ENCODE data around the gene PER2. TPM values are rescaled to one million over a fixed set of nuclear protein-coding genes. Genes with fewer than 3 reads are reported as not detected.

PER2 gene
- total and polyA plus RNA-seq, 2 donors from 2014 or later = 1.8 to 28.4 TPM

GRCh38 chr2:238224356-238225035 is 63.9 kb downstream of the PER2 start:
- DNase-seq (peak in 4 of 5 donors; percentile 43 to 69 (median 54)), FAIRE-seq (no peak)
- no peak for TF ChIP-seq CTCF (IDR thresholded peaks at IDR 0.05; ENCODE audit: borderline replicate concordance, extremely low read depth, insufficient read depth)
- no peak overlapping the region for H3K27ac ChIP-seq (ENCODE audit: low read depth in 2 of 2, low read length in 2 of 2)
- no peaks in the 10 kb centered on the region for H3K4me1 ChIP-seq (ENCODE audit: control insufficient read depth in 2 of 3, insufficient read depth in 2 of 3, low read depth in 1 of 3, low read length in 3 of 3)
- intact Hi-C loops (cut with DNase I) = no loop called here
- H3K36me3 ChIP-seq (ENCODE audit: control insufficient read depth in 2 of 3, insufficient read depth in 3 of 3, low read length in 3 of 3) = no peaks in the 10 kb centered on the region
- H3K4me3 ChIP-seq (ENCODE audit: low read length in 3 of 3) = no peak overlapping the region
- H3K9me3 ChIP-seq (ENCODE audit: control insufficient read depth in 2 of 3, insufficient read depth in 1 of 3, low read length in 3 of 3) = no peaks in the 10 kb centered on the region
- H3K9ac ChIP-seq (ENCODE audit: low read length in 3 of 3) = no peak overlapping the region
- H3K27me3 ChIP-seq (ENCODE audit: control insufficient read depth, insufficient read depth, low read length) = no peaks in the 10 kb centered on the region

- intact Hi-C loops (cut with DNase I) = no loop called here
- no peak for DNase-seq
- no peak overlapping the region for H3K4me3 ChIP-seq (ENCODE audit: low read length in 3 of 3)
Measured at GRCh38 chr2:238220892-238221521, 67.4 kb downstream of the PER2 start.

GRCh38 chr2:238220274-238220891 is 68.0 kb downstream of the PER2 start:
- no peak for DNase-seq
- intact Hi-C loops (cut with DNase I) = no loop called here
- FAIRE-seq = no peak
- Histone ChIP-seq H3K36me3 (ENCODE audit: control insufficient read depth in 2 of 3, insufficient read depth in 3 of 3, low read length in 3 of 3) (no peaks in the 10 kb centered on the region), H3K9ac (ENCODE audit: low read length in 3 of 3) (no peak overlapping the region), H3K27ac (ENCODE audit: low read depth in 2 of 2, low read length in 2 of 2) (no peak overlapping the region), H3K4me1 (ENCODE audit: control insufficient read depth in 2 of 3, insufficient read depth in 2 of 3, low read depth in 1 of 3, low read length in 3 of 3) (no peaks in the 10 kb centered on the region), H3K4me3 (ENCODE audit: low read length in 3 of 3) (no peak overlapping the region), H3K27me3 (ENCODE audit: control insufficient read depth, insufficient read depth, low read length) (no peaks in the 10 kb centered on the region), H3K9me3 (ENCODE audit: control insufficient read depth in 2 of 3, insufficient read depth in 1 of 3, low read length in 3 of 3) (no peaks in the 10 kb centered on the region)
- TF ChIP-seq CTCF (IDR thresholded peaks at IDR 0.05; ENCODE audit: borderline replicate concordance, extremely low read depth, insufficient read depth) = no peak

More at GRCh38 chr2:238220892-238221521, 67.4 kb downstream of the PER2 start:
- Histone ChIP-seq H3K36me3 (ENCODE audit: control insufficient read depth in 2 of 3, insufficient read depth in 3 of 3, low read length in 3 of 3) (no peaks in the 10 kb centered on the region), H3K9ac (ENCODE audit: low read length in 3 of 3) (no peak overlapping the region), H3K9me3 (ENCODE audit: control insufficient read depth in 2 of 3, insufficient read depth in 1 of 3, low read length in 3 of 3) (no peaks in the 10 kb centered on the region), H3K27ac (ENCODE audit: low read depth in 2 of 2, low read length in 2 of 2) (peak overlapping the region in 1 of 2 donors; percentile 28), H3K27me3 (ENCODE audit: control insufficient read depth, insufficient read depth, low read length) (no peaks in the 10 kb centered on the region), H3K4me1 (ENCODE audit: control insufficient read depth in 2 of 3, insufficient read depth in 2 of 3, low read depth in 1 of 3, low read length in 3 of 3) (no peaks in the 10 kb centered on the region)
- FAIRE-seq = no peak
- TF ChIP-seq CTCF (IDR thresholded peaks at IDR 0.05; ENCODE audit: borderline replicate concordance, extremely low read depth, insufficient read depth) = no peak
